ENCODE measurements around the gene MANBA.
A peak's percentile ranks its signal among the peaks of the same experiment; 100 is the strongest.
"Not testable (repeated sequence)": the region's sequence is repeated elsewhere in the genome, so short reads cannot be mapped to it uniquely, and the experiment has no call there.

MANBA gene

GRCh38 chr4:102761906-102762305 is 1.1 kb upstream of the MANBA start:
- DNase-seq (ENCODE audit: low read depth in 2 of 2): no peak

GRCh38 chr4:102761296-102761701 is 531 bp upstream of the MANBA start:
- peak; percentile 1 to 11 for DNase-seq (ENCODE audit: low read depth in 2 of 2)

- DNase-seq (ENCODE audit: low read depth in 2 of 2): no peak
Observed at GRCh38 chr4:102759831-102760644, 730 bp downstream of the MANBA start.

GRCh38 chr4:102758241-102759160 is 2.3 kb downstream of the MANBA start:
- DNase-seq (ENCODE audit: low read depth in 2 of 2): no peak

- DNase-seq (ENCODE audit: low read depth in 2 of 2): no peak
Observed at GRCh38 chr4:102757681-102758080, 3.1 kb downstream of the MANBA start.

- DNase-seq (ENCODE audit: low read depth in 2 of 2): no peak
Observed at GRCh38 chr4:102754044-102754443, 6.7 kb downstream of the MANBA start.

GRCh38 chr4:102751941-102752340 is 8.8 kb downstream of the MANBA start:
- DNase-seq (ENCODE audit: low read depth in 2 of 2): no peak

GRCh38 chr4:102743352-102743751 is 17.4 kb downstream of the MANBA start:
- not testable (repeated sequence) for DNase-seq (ENCODE audit: low read depth in 2 of 2)

- DNase-seq (ENCODE audit: low read depth in 2 of 2): not testable (repeated sequence)
Observed at GRCh38 chr4:102738802-102739201, 22.0 kb downstream of the MANBA start.

- DNase-seq (ENCODE audit: low read depth in 2 of 2): no peak
Observed at GRCh38 chr4:102736636-102737549, 23.9 kb downstream of the MANBA start.

- no peak for DNase-seq (ENCODE audit: low read depth in 2 of 2)
Observed at GRCh38 chr4:102735582-102735981, 25.2 kb downstream of the MANBA start.

- DNase-seq (ENCODE audit: low read depth in 2 of 2): no peak
Observed at GRCh38 chr4:102734591-102735385, 26.0 kb downstream of the MANBA start.

GRCh38 chr4:102734116-102734515 is 26.7 kb downstream of the MANBA start:
- DNase-seq (ENCODE audit: low read depth in 2 of 2): no peak

GRCh38 chr4:102733084-102733483 is 27.7 kb downstream of the MANBA start:
- DNase-seq (ENCODE audit: low read depth in 2 of 2): no peak

- no peak for DNase-seq (ENCODE audit: low read depth in 2 of 2)
Observed at GRCh38 chr4:102732678-102733077, 28.1 kb downstream of the MANBA start.

GRCh38 chr4:102730968-102731533 is 29.7 kb downstream of the MANBA start:
- no peak for DNase-seq (ENCODE audit: low read depth in 2 of 2)

- DNase-seq (ENCODE audit: low read depth in 2 of 2): not testable (repeated sequence)
Observed at GRCh38 chr4:102729486-102729885, 31.3 kb downstream of the MANBA start.

GRCh38 chr4:102726919-102727318 is 33.8 kb downstream of the MANBA start:
- DNase-seq (ENCODE audit: low read depth in 2 of 2): not testable (repeated sequence)

- no peak for DNase-seq (ENCODE audit: low read depth in 2 of 2)
Observed at GRCh38 chr4:102726068-102726467, 34.7 kb downstream of the MANBA start.

- no peak for DNase-seq (ENCODE audit: low read depth in 2 of 2)
Observed at GRCh38 chr4:102725229-102725628, 35.5 kb downstream of the MANBA start.
